HG03460 (cell line): ENCODE results near the gene DDAH2.
A peak's percentile ranks its signal among the peaks of the same experiment; 100 is the strongest.

Experiments
- ATAC-seq: cut with Tn5 transposase; IDR thresholded peaks from one replicate; pipeline ENCODE4 v1.9.1; 2021; ENCODE audit not compliant: unreplicated experiment

The DDAH2 gene

DNA sequence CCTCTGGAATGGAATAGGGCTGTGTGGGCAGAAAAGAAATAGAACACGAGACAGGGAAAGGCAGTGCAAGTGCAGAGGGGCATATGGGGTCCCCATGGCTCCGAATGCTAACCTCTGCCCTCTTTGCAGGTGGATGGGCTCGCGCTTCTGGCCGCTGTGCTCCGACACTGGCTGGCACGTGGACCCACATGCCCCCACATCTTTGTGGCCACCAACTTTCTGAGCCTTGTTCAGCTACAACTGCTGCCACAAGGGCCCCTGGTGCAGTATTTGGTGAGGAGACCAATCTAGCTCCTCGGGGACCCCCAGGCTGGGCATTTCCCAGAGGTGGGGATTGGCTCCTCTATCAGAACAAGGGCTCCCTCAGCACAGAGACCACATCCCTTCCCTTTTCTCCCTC, 32.2 kb upstream of the DDAH2 start:
- ATAC-seq = no peak

DNA sequence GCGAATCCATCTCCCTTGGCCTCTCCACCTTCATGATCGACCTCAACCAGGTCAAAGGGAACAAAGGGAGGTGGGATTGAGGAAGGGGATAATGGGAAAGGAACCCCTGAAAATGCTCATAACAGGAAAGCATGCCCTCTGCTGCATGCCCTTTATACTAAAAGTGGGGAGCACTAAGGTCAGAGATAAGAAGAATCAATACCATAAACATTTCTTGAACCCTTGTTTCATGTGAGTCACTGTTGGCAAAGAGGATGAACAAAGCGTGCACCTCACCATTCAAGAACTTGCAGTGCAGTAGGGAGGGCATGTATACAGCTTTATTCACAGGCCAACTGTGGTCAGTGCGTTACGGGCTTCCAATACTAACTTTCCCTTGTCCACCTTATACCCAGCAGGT, 31.7 kb upstream of the DDAH2 start:
- no peak for ATAC-seq

DNA sequence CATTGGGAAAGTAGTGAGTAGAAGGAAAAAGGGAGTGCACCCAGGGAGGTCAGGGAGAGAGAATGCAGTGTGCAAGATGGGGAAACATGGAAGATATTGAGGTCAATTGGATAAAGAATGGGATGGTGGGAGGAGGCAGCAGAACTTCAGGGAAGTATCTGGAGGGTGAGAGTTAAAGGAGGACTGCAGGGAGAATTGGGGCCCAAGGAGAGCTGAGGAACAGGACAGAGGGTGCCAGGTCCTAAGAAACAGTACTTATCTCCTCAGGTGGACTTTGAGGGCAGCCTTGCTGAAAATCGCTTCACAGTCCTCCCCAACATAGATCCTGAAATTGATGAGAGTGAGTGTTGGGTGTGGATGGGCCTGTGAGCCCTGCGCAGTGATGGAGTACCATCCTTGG, 29.2 kb upstream of the DDAH2 start:
- ATAC-seq = no peak

DNA sequence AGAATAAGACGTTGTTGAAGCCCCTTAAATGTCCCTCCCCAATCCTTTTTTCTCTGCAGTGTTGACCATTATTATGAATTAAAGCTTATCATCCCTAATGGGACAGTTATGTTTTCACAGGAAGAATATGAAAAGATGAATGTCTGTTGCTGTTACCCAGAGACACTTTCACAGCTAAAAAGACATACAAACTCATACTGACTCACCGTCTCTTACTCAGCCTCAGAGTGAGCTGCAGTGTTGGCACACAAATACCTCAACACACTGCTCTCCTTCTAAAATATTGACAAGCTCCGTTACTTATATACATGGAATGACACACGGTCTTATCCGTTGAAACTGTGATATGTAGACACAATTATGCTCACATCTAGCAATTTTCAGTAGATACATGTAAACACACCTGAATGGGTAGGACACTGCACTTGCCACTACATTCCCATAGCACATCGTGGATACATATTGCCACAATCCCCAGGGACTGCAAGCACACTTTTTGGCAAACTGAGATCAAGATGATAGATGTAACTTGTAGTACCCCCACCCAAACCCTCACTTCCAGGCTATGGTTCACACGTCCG, 23.7 kb upstream of the DDAH2 start:
- ATAC-seq = no peak

DNA sequence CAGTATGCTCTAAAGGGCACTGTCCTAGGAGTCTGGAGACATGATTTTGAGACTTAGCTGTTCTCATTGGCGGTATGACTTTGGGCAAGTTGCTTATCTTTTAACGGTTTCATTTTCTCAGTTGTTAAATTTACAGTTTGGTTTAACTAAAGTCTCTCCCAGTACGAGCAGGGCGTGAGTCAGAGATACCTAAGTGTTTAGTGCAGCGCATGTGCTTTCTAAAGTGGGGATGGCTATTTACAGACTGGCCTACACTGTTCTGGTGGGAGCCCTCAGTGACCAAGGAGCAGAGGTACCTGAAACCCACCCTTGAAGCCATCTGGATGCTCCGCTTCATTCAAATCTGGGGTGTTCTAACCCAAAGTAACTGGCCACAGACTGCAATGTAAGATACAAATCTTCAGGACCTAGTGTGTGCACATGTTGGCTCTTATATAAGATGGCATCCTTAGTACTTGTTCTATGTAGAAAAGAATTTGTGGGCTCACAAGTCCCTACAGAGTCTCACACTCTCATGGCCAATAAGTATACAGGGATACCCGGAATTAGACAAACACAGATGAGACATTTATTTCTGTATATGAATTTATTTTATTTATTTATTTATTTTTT, 21.4 kb upstream of the DDAH2 start:
- ATAC-seq = no peak

DNA sequence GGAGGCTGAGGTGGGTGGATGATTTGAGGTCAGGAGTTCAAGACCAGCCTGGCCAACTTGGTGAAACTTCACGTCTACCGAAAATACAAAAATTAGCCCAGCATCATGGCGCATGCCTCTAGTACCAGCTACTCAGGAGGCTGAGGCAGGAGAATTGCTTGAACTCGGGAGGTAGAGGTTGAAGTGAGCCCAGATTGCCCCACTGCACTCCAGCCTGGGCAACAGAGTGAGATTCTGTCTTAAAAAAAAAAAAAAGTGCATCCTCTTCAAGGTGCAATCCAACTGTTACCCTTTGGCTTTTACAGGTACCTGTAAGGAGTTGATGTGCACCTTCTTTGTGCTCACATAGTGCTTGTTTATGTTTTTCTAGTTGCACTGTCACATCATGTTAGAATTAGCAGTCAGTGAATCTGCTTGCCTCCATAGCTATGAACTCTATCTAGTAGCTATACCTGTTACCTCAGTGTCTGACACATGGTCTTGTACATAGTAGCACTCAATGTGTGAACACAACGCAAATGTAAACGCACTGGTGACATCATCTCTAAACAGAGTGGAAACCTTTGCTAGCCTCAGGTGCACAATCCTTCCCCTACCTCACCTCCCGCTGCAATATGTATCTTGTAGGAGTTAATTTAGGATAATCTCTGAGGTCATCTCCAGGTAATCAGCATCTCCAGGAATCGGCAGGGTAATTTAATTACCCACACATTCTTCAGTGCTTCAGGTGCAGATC, 20.4 kb upstream of the DDAH2 start:
- ATAC-seq = no peak

DNA sequence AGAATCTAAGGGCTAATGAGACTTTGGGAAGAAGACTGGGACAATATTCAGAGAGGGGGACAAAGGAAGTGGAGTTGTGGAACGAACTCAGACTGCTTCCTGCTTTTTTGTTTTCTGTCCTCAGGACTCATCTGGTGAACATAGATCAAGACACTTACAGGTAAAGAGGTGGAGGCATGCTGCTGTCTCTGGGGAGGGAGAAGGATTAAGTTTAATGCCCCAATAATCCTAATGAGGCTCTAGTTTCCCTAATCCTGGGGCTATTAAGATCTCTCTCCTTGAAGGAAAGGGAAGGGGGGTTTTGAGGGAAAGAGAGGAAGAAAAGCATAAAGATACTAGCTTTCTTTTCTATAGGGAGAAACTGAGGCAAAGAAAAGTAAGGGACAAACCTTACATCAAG, 15.3 kb upstream of the DDAH2 start:
- no peak for ATAC-seq

DNA sequence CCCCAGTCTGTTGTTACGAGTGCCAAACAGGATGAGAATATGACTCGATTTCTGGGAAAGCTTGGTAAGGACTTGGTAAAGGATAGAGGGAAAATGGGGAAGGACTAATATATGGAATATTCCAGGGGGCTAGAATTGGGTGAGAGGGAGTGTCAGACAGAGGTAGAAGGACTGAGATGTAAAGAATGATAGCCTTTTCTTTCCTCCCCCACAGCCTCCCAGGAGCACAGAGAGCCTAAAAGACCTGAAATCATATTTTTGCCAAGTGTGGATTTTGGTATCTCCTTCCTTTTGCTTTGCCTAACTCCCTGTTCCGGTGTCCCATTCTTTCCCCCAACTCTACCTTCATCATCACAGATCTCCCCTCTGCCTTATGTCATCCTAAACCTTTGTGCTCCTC, 13.8 kb upstream of the DDAH2 start:
- no peak for ATAC-seq

DNA sequence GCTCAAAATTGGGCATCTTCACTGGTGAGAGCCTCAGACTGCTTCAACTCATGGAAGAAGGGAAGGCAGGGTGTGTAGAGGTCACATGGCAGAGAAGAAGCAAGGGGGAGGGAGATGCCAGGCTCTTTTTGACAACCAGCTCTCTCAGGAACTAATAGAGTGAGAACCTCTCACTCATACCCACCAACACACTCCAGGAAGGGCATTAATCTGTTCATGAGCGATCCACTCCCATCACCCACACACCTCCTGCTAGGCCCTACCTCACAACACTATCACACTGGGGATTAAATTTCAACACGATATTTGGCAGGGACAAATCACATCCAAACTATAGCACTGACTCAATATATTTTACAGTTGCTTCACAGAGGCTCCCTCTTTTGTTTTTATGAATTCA, 12.7 kb upstream of the DDAH2 start:
- ATAC-seq = no peak

DNA sequence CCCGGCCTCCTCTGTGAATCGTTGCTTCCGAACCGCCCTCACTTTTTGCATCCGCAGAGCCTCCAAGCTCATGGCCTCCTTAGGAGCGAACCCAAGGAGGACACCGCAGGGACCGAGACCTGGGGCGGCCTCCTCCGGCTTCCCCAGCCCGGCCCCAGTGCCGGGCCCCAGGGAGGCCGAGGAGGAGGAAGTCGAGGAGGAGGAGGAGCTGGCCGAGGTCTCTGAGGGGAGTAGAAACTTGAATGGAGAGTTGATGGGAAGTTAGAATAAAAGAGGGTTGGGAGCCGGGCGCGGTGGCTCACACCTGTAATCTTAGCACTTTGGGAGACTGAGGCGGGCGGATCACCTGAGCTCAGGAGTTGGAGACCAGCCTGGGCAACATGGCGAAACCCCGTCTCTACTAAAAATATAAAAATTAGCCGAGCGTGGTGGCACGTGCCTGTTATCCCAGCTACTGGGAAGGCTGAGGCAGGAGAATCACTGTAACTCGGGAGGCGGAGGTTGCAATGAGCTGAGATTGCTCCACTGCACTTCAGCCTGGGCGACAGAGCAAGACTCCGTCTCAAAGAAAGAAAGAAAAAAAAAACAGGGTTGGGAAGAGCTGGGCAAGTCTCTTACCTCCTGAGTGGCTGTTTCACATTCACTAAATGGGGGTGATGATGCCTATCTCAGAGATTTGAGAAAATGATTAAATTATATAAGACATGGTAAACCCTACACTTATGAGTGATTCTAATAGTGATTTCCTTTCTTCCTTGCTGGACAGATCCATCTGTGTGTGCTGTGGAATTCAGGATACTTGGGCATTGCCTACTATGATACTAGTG, 11.5 kb upstream of the DDAH2 start:
- peak; percentile 0 for ATAC-seq

DNA sequence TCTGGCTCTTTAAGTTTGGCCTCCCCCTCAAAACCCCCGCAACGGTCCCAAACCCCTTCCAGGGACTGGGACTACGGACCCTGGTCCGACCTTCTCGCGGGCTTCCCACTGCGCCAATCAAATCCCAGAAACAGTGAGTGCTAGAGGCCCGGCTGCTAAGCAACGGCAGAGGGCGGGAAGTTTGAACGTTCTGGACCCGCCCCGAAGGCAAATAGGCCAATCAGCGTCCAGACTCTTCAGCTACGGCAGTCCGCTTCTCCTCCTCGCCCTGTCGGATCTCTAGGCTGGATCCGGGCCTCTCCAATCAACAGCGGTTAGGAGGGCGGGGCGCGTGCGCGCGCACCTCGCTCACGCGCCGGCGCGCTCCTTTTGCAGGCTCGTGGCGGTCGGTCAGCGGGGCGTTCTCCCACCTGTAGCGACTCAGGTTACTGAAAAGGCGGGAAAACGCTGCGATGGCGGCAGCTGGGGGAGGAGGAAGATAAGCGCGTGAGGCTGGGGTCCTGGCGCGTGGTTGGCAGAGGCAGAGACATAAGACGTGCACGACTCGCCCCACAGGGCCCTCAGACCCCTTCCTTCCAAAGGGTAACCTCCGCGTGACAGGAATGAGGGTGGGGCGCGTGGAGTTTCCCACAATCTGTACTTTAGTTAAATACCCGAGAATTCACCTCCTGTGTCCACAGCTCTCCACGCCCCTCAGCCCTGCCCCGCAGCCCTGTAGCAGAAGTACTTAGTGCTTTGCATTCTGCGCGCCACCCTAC, 10.7 kb upstream of the DDAH2 start, which contains the start of gene MSH5:
MSH5 (plus strand) TSS at position 367 of the 758 bp plus-strand sequence. CDS start 462 bp downstream, outside the sequence.
- ATAC-seq = peak; percentile 48

DNA sequence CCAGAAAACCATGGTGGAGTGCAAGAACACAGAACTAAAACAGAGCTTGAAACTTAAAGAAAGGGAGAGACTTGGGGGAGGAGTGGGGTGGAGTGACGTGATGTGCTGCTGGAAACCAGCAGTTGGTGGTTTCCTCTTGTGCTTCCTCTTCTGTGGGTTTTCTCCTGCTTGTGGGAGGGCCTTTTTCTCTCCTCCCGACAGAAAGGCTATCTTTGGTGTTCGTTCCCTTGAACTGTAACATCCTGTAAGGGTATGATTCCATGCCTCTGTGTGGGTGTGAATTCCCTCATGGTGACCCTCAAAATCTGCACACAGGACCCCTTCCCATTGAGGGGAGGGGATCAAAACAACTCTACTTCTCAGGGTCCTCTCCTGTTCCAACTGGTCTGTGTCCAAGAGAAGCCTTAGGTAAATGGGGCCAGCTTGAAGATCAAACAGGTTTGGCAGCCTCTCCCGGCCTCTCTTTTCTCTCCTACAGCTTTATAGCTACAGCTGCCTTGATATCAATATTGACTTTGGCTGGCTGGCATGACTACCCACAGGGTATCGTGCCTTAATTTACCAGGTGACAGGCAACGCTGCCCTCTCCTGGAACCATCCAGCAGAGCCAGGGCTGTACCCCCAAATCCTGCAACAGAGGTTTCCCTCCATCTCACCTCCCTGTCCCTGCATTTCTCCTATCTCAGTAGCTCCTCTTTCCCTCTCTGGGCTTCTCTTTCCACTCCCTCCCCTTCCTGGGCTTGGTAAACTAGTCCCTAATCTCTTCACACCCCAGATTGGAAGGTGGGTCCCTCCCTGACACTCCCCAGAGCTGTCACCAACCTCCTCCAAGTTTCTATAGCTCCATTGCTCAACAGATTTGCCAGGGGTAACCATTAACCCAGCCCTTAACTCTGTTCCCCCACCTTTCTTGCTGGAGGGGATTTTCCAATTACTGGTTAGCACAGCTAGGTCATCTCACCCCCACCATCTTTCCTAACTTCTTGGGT, 9.2 kb upstream of the DDAH2 start:
- ATAC-seq = no peak

DNA sequence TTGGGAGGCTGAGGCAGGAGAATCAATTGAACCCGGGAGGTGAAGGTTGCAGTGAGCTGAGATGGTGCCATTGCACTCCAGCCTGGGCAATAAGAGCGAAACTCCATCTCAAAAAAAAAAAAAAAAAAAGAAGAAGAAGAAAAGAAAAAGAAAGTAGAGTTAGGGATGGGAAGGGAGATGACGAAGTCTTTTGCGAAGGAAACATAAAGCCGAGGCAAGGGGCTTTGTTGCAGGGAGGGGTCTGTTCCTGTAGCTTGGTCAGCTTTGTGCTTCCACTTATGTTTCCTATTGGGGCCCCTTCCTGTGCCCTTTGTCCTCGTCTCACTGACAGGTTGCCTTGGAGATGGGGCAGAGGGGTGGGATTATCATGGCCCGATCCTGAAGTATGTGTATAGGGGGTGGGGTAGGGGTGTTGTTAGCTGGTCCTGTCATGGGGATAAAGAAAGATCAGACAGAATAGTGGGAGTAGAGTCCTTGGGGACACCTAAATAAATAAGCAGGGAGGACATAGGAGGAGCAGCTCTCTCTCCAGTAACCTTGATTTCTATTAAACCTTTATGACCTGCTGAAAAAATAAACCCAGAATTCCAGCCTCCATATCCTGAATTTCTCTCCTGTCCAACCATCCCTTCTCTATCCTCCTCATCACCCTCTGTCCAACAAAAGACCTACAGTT, 8.4 kb upstream of the DDAH2 start:
- no peak for ATAC-seq

DNA sequence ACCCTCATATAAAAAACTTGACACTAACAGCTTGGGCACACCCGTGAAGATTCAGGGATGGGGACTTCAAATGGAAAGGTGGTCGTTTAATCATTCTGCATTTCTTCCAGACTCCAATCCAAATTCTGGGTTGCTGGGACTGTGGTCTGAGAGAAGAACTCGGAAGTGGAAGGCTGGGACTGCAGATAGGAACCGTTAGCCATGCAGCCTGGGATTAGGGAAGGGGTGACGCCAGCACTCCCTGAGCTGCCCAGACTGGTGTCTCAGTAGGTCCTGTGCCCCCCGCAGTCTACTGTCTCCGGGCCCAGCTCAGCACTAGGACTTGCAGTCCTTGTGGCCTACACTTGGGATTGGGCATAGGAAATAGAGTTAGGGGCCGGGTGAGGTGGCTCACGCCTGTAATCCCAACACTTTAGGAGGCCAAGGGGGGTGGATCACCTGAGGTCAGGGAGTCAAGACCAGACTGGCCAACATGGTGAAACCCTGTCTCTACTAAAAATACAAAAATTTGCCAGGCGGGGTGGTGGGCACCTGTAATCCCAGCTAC, 7.7 kb upstream of the DDAH2 start:
- no peak for ATAC-seq

DNA sequence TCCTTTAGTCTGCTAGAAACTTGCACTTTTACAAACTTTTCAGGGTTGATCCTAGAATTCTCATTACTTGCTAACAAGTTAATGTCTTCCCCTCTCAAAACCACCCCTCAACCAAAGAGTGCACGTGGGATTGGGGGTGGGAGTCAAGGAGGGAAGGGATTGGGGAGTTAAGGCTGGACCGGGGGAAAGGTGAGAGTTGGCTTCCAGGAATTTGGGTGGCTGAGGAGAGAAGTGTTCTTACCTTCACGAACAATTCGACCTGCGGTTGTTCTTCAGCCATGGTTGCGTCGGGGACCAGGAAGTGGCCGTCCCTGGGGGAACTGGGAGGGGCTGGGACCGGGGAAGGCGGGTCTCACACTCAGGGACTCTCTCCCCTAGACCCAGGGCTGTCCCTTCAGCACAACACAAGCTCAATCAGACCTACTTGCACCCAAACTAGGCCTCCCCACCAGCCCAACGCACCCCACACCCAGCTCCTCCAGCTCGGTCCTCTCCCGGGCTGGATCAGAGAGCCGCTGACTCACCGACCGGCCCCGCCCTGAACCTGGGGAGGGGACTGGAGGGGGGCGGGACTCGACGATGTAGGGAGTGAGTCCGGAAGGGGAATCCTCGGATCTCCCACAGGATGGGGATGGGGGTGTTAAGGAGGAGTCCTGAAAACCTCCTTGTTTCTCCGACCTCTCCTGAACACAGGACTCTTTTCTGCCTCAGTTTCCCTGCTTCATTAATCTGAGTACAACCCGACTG, 7.1 kb upstream of the DDAH2 start, which contains the start of gene CLIC1:
CLIC1 (minus strand) TSS at position 510 of the 747 bp plus-strand sequence; CDS start at position 280, 230 bp downstream.
- peak; percentile 28 for ATAC-seq

DNA sequence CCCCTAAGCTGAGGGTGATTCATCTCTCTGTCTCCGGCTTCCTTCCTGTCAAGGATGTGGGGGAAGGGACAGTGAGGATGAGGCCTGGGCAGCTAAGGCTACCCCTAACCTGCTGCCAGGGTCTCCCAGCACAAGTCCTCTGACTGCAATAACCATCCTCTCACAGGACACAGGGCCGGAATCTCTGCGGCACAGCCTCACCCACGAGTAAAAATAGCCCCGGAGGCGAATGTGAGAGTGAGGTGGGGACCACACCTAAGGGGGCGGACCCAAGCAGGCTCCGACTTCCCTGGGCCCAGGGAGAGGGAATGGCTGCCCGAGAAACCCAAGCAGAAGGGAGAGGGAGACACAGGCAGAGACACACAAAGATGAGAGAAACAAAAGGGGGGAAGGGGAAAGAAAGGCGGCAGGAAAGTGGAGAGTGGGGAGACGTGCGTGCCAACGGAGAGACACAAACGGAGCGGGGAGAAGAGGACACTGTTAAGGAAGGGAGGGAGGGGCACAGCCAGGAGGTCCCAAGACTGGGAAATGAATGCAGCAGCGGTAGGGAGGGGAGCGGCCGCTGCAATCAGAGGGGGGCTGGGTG, 5.8 kb upstream of the DDAH2 start:
- ATAC-seq = peak; percentile 24

DNA sequence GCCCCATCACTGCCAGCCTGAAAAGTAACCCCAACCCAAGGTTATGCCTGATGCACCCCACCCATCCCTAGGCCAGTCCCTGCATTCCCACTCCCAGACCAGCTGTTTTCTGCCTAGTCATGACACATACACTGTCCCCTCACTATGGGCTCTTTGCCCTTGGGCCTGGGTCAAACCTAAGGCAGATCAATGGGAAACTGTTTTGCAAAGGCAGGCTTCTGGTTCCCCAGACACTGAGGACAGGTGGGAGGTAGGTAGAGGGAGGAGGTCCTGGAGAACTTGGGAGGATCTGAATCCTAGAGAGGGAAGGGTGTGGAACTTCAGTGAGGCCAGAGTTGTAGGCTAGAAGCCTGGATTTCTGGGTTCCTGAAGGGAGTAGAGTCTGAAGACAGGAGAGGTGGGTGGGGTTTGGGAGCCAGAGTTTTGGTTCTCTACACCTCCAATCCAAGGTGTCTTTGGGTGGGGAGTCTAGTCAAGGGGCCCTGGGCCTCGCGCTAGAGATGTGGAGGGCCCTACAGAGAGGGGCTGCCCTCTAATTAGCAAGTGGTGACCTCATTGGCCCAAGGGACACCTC, 5.2 kb upstream of the DDAH2 start:
- ATAC-seq = no peak
